Measurements from ENCODE around the gene AGBL4.

DNA sequence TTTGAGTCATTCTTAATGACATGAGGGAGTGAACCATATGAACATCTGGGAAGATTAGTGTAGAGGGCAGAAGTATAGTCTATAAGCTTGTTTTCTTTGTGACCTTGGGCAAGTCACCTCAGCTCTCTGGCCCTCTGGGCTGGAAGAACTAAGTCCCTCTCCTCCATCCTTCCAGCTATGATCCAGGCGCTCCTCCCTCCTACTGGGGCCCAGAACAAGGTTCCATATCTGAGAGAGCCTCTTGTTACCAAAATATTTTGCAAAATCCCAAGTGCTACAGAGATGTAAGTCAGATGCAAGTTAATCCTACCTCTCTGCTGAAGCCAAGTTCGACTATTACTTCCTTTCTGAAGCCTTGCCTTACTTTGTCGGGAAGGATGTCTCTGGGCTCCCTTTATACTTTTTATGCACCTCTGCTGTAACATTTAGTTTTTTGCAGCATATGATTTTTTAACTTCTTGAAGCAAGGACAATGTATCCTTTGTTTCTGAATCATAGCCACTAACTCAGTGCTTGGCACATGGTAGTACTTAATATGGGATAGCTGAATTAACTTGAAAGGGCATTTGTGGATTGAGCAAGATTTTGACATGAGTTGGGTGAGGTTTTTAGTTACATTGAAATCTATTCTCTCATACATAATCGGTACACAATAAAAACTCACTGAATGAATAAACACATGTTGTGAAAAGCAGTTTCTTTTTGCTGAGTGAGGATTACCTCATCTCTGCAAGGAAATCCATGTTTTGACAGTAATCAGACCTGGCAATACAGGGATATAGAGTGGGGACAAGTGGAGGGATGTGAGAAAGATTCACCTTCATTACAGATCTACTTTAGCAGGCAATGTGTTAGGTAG, 1192.4 kb downstream of the AGBL4 start:
- TF ChIP-seq RBBP5 (IDR thresholded peaks at IDR 0.05; ENCODE audit: borderline replicate concordance, insufficient read depth, low read length, poor library complexity, severe bottlenecking) (no peak), BACH1 (tag; IDR thresholded peaks at IDR 0.05) (no peak), ADNP (tag; IDR thresholded peaks at IDR 0.05) (no peak), JUN (IDR thresholded peaks at IDR 0.05; ENCODE audit: borderline replicate concordance, low read depth, low read length) (no peak), JUN (CRISPR knock-in tag; IDR thresholded peaks at IDR 0.05; ENCODE audit: borderline replicate concordance) (no peak)
- TF ChIP-seq, protein P1, sequence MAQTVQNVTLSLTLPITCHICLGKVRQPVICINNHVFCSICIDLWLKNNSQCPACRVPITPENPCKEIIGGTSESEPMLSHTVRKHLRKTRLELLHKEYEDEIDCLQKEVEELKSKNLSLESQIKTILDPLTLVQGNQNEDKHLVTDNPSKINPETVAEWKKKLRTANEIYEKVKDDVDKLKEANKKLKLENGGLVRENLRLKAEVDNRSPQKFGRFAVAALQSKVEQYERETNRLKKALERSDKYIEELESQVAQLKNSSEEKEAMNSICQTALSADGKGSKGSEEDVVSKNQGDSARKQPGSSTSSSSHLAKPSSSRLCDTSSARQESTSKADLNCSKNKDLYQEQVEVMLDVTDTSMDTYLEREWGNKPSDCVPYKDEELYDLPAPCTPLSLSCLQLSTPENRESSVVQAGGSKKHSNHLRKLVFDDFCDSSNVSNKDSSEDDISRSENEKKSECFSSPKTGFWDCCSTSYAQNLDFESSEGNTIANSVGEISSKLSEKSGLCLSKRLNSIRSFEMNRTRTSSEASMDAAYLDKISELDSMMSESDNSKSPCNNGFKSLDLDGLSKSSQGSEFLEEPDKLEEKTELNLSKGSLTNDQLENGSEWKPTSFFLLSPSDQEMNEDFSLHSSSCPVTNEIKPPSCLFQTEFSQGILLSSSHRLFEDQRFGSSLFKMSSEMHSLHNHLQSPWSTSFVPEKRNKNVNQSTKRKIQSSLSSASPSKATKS (CRISPR knock-in tag; IDR thresholded peaks at IDR 0.05), result no peak
